ENCODE measurements around the gene MGAT4A. TPM values are rescaled to one million over a fixed set of nuclear protein-coding genes. Genes with fewer than 3 reads are reported as not detected.

Gene MGAT4A
- total and polyA plus RNA-seq, 9 of the 15 experiments (the other 6 are each of a cell fraction or from before 2014, with no cell fraction given), result 0.03 to 0.53 (median 0.18) TPM; not detected in 2

DNA sequence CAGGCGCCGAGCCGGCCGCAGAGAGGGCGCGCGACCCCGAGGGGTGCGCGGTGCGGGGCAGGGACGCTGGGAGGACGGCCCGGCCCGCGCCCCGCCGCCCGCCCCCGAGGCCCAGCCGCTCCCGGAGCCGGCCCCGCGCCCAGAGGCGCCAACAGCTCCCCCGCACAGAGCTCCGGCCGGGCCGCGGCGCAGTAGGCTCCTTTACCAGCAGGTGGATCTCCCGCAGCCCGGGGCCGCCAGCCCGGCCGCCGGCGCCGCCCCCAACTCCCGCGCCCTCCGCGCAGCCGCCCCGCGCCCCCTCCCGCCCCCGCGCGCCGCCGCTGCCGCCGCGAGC, 258 bp downstream of the MGAT4A start:
- intact Hi-C loops (cut with micrococcal nuclease) (no loop called here), in situ Hi-C loops (cut with MboI) (no loop called here)
- H3K4me2 ChIP-seq (ENCODE audit: insufficient read depth, low read length), result 0 out of 2 replicates have a peak overlapping the region, but pooled peaks have one; percentile 31

More for the DNA sequence above, 258 bp downstream of the MGAT4A start:
- TF ChIP-seq, protein P1, sequence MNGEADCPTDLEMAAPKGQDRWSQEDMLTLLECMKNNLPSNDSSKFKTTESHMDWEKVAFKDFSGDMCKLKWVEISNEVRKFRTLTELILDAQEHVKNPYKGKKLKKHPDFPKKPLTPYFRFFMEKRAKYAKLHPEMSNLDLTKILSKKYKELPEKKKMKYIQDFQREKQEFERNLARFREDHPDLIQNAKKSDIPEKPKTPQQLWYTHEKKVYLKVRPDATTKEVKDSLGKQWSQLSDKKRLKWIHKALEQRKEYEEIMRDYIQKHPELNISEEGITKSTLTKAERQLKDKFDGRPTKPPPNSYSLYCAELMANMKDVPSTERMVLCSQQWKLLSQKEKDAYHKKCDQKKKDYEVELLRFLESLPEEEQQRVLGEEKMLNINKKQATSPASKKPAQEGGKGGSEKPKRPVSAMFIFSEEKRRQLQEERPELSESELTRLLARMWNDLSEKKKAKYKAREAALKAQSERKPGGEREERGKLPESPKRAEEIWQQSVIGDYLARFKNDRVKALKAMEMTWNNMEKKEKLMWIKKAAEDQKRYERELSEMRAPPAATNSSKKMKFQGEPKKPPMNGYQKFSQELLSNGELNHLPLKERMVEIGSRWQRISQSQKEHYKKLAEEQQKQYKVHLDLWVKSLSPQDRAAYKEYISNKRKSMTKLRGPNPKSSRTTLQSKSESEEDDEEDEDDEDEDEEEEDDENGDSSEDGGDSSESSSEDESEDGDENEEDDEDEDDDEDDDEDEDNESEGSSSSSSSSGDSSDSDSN (IDR thresholded peaks at IDR 0.05; ENCODE audit: borderline replicate concordance in 1 of 2, low read depth in 2 of 2, low read length in 2 of 2), result peak in 1 of 2 experiments; percentile 53; a peak in 1 of 4 replicates
- TF ChIP-seq E2F4 (CRISPR knock-in tag; IDR thresholded peaks at IDR 0.05; ENCODE audit: low read depth) (no peak), CTCF (IDR thresholded peaks at IDR 0.05 in 2 of 3, conservative IDR thresholded peaks at IDR 0.05 in 1 of 3; ENCODE audit: insufficient read depth in 2 of 3, low read depth in 1 of 3, low read length in 3 of 3) (peak in 2 of 3 experiments; percentile 21 to 41; a peak in 2 of 6 replicates), RB1 (IDR thresholded peaks at IDR 0.05; ENCODE audit: low read depth) (no peak), LARP7 (IDR thresholded peaks at IDR 0.05) (no peak), ZBED1 (IDR thresholded peaks at IDR 0.05) (no peak)
- TF ChIP-seq, protein P2, sequence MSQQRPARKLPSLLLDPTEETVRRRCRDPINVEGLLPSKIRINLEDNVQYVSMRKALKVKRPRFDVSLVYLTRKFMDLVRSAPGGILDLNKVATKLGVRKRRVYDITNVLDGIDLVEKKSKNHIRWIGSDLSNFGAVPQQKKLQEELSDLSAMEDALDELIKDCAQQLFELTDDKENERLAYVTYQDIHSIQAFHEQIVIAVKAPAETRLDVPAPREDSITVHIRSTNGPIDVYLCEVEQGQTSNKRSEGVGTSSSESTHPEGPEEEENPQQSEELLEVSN (IDR thresholded peaks at IDR 0.05; ENCODE audit: borderline replicate concordance in 1 of 2, extremely low read depth in 1 of 2, insufficient read depth in 1 of 2, insufficient read length in 1 of 2, low read depth in 1 of 2, low read length in 1 of 2, poor library complexity in 1 of 2, severe bottlenecking in 1 of 2), result peak in 1 of 2 experiments; percentile 64
- Histone ChIP-seq H3K9me1 (ENCODE audit: control insufficient read depth, insufficient read depth, low read length) (no peaks in the 10 kb centered on the region), H2AFZ (ENCODE audit: low read depth, low read length) (no peak overlapping the region), H4K20me1 (replicated peaks; ENCODE audit: control insufficient read depth, insufficient read depth, low read length) (no peaks in the 10 kb centered on the region), H3K4me1 (replicated peaks in 1 of 2; ENCODE audit: control insufficient read depth in 2 of 2, insufficient read depth in 2 of 2, low read length in 2 of 2) (peaks cover 0 to 14% of the 10 kb centered on the region in 2 experiments; a peak in 3 of 5 replicates), H3K9ac (ENCODE audit: insufficient read depth in 1 of 2, low read depth in 2 of 2, low read length in 2 of 2) (peak overlapping the region in 1 of 2 experiments; percentile 58; a peak in 1 of 4 replicates), H3K36me3 (ENCODE audit: control insufficient read depth, insufficient read depth, low read length) (no peaks in the 10 kb centered on the region), H3K27ac (ENCODE audit: extremely low read depth, low read depth, low read length) (no peak overlapping the region), H3K9me3 (replicated peaks; ENCODE audit: control insufficient read depth, insufficient read depth, low read depth, low read length) (no peaks in the 10 kb centered on the region), H3K27me3 (ENCODE audit: control insufficient read depth in 2 of 2, insufficient read depth in 2 of 2, low read length in 2 of 2) (peaks cover 13 to 18% of the 10 kb centered on the region in 2 experiments), H3K79me2 (ENCODE audit: control insufficient read depth, insufficient read depth, low read length) (no peaks in the 10 kb centered on the region), H3K4me3 (peak overlapping the region; percentile 26)
- no CpG with 5 or more reads among the region's 56 CpGs for WGBS (ENCODE audit: insufficient coverage, low coverage, missing lambda C conversion rate)
- CTCF ChIA-PET (ENCODE audit: low intra/inter-chr PET ratio), result no interaction called here
- peak in 2 of 4 experiments; percentile 59 to 80 for DNase-seq (ENCODE audit: extremely low read depth in 1 of 4, low spot score in 3 of 4)
- peak; percentile 91 for ATAC-seq
- BruUV-seq (replicated peaks), result no TSS peak
- no peak for FAIRE-seq
- POLR2A ChIA-PET, result interaction anchor here (0.6 to 1.2 kb wide), 4 partner anchors 16 to 232 kb away, joined by 3 to 4 read pairs (median 3); no protein-coding TSS in a partner anchor

Measured in K562 (cell line).